ENCODE results near the gene FUZ.

DNA sequence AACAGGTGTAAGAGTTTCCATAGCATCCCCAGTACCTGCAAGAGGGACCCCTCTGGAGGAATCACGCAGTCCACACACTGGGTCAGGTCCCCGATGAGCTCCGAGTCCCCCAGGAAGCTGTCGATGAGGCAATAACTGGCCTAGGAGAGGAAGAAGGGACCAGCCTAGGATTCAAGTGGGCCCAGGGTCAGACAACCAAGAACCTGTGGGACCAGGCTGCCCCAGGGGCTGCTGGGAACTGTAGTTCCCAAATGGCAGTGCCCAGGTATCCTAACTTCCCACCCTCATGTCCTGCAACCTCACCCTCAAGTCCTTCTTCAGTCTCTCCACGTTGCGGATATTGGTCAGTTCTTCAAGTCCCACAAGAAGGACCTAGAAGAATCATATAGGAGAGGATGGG lies 1.8 kb downstream of the FUZ start:
- TF ChIP-seq POLR2AphosphoS5 (IDR thresholded peaks at IDR 0.05) (no peak), POLR2A (IDR thresholded peaks at IDR 0.05) (no peak), EP300 (IDR thresholded peaks at IDR 0.05) (no peak)
- TF ChIP-seq, protein P1, sequence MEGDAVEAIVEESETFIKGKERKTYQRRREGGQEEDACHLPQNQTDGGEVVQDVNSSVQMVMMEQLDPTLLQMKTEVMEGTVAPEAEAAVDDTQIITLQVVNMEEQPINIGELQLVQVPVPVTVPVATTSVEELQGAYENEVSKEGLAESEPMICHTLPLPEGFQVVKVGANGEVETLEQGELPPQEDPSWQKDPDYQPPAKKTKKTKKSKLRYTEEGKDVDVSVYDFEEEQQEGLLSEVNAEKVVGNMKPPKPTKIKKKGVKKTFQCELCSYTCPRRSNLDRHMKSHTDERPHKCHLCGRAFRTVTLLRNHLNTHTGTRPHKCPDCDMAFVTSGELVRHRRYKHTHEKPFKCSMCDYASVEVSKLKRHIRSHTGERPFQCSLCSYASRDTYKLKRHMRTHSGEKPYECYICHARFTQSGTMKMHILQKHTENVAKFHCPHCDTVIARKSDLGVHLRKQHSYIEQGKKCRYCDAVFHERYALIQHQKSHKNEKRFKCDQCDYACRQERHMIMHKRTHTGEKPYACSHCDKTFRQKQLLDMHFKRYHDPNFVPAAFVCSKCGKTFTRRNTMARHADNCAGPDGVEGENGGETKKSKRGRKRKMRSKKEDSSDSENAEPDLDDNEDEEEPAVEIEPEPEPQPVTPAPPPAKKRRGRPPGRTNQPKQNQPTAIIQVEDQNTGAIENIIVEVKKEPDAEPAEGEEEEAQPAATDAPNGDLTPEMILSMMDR (IDR thresholded peaks at IDR 0.05), result no peak

Measured in gastroesophageal sphincter (tissue), 3 donors.